Activated naive CD8-positive, alpha-beta T cell treated with anti-CD3 and anti-CD28 coated beads, Interleukin-2, amount 50 U/mL, for 24 hours (primary cell): Measurements from ENCODE around the gene CASP12.
"Not testable (repeated sequence)": the region's sequence is repeated elsewhere in the genome, so short reads cannot be mapped to it uniquely, and the experiment has no call there.

Experiments used
- ATAC-seq: fragments of 150-1000 bp; cut with Tn5 transposase; one replicate; pipeline ENCODE4 v1.10.0; 2021
- DNase-seq: peaks from one replicate; pipeline ENCODE4 v3.0.0; 2021
- H3K27ac Mint-ChIP-seq: one replicate; pipeline ENCODE4 v1.8.0; 2021; ENCODE audit warnings: mild to moderate bottlenecking, mixed read lengths
- H3K27me3 Mint-ChIP-seq: one replicate; pipeline ENCODE4 v1.8.0; 2021; ENCODE audit warnings: mixed read lengths
- H3K36me3 Mint-ChIP-seq: one replicate; pipeline ENCODE4 v1.8.0; 2021; ENCODE audit warnings: low read depth, mixed read lengths
- H3K4me1 Mint-ChIP-seq: one replicate; pipeline ENCODE4 v1.8.0; 2021; ENCODE audit warnings: mixed read lengths
- H3K4me3 Mint-ChIP-seq: one replicate; pipeline ENCODE4 v1.8.0; 2021; ENCODE audit warnings: mild to moderate bottlenecking, moderate library complexity, mixed read lengths
- H3K9me3 Mint-ChIP-seq: one replicate; pipeline ENCODE4 v1.8.0; 2021; ENCODE audit warnings: mixed read lengths

Gene CASP12

DNA sequence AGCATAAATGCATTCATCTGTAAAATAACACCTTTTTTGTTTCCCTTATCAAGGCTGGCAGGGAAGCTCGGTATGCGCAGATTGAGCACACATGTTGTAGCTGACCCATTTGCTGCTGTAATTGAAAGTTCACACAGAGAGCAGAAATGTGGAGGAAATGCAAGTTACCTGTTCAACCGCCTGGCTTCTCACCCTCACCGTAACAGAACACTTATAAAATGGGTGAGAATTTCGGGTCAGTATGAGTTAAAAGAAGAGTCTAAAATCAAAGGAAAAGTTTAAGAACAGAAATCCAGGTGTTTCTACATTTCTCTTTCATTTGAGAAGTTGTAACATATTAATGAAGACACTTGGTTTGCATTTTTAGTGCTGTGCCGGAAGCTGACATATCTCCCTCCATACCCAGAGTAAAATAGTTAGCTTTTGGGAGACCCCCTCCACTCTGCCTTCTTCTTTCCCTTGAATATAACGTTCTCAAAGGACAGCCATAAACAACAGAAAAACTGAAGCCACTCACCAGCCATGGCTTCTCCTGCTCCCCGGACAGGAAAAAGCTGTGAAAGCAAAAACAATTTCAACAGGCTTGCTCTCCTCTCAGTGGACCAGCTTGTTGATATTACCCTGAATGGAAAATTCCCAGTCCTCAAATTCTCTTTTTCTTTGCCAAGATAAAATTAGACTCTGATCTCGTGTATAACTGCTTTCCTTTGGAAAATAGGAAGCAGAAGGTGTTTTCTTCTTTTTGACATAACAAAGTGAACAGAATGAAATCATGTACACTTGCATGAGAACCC lies at the start of gene CASP12:
Gene CASP12, minus strand, starts transcription at position 570 of the 794 bp plus-strand sequence.
- H3K4me3 Mint-ChIP-seq, result peak within 1 kb of the TSS; percentile 57
- no peaks in the 10 kb centered on the region for H3K36me3 Mint-ChIP-seq
- H3K27me3 Mint-ChIP-seq, result no peaks in the 10 kb centered on the region
- H3K27ac Mint-ChIP-seq, result peak within 1 kb of the TSS; percentile 19
- H3K9me3 Mint-ChIP-seq, result no peaks in the 10 kb centered on the region
- no peak for DNase-seq
- no peak for ATAC-seq
- peaks cover 21% of the 10 kb centered on the region for H3K4me1 Mint-ChIP-seq

DNA sequence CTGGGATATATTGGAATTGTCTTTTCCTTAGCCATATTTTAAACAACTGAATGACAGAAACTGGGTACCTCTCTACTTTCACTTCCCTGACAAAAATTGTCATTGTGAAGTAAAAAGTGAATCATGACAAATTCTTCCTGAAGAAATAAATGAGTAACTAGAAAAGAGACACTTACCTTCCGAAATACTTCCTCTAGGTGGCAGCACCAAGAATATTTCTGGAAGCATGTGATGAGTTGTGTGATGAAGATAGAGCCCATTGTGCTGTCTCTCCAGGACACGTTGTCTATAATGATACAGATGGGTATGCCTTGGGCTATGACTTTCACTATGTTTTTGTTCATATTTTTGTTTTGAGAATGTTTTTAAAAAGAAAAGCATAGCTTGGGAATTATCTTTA lies 48.6 kb upstream of the CASP12 start:
- no peaks in the 10 kb centered on the region for H3K27me3 Mint-ChIP-seq
- H3K9me3 Mint-ChIP-seq, result peaks cover 7% of the 10 kb centered on the region
- DNase-seq, result no peak
- H3K36me3 Mint-ChIP-seq, result peaks cover 76% of the 10 kb centered on the region
- no peak overlapping the region for H3K4me3 Mint-ChIP-seq
- ATAC-seq, result peak; percentile 65
- peaks cover 7% of the 10 kb centered on the region for H3K4me1 Mint-ChIP-seq
- no peak overlapping the region for H3K27ac Mint-ChIP-seq

DNA sequence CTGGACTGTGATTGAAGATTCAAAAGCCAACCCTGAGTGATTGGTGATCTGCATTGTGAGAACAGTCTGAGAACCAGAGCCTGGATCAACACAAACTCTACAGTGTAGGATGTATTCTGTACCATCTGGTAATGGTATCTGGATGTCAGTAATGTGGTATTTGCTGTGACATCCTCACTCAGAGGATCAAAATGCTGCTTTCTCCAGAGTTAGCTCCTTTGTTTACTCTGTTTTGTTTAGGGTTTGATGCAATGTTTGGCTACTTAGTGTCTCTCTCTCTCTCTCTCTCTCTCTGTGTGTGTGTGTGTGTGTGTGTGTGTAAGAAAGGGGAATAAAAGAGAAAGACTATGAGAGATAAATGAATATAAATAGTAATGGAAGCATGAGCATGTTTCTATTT lies 45.8 kb upstream of the CASP12 start:
- Mint-ChIP-seq H3K36me3 (peaks cover 55% of the 10 kb centered on the region), H3K9me3 (peaks cover 7% of the 10 kb centered on the region), H3K4me1 (peaks cover 7% of the 10 kb centered on the region), H3K4me3 (no peak overlapping the region), H3K27ac (no peak overlapping the region), H3K27me3 (no peaks in the 10 kb centered on the region)
- no peak for DNase-seq
- ATAC-seq, result no peak

GRCh38 chr11:104943561-104943960 lies 45.3 kb upstream of the CASP12 start:
- no peaks in the 10 kb centered on the region for H3K27me3 Mint-ChIP-seq
- H3K9me3 Mint-ChIP-seq, result peaks cover 7% of the 10 kb centered on the region
- ATAC-seq (no peak), DNase-seq (no peak)
- peak overlapping the region; percentile 68 for H3K27ac Mint-ChIP-seq
- H3K4me1 Mint-ChIP-seq, result peaks cover 7% of the 10 kb centered on the region
- no peak overlapping the region for H3K4me3 Mint-ChIP-seq
- peaks cover 50% of the 10 kb centered on the region for H3K36me3 Mint-ChIP-seq

DNA sequence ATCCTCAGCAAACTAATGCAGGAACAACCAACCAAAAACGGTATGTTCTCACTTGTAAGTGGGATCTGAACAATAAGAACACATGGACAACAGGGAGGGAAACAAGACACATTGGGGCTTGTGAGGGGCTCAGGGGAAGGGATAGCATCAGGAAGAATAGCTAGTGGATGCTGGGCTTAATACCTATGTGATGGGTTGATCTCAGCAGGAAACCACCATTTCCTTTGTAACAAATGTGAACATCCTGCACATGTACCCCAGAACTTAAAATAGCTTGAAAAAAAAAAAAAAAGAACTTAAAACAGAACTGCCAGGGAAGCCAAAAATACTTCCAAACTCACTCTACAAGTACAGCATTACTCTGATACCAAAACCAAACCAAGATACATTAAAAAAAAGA lies 36.3 kb upstream of the CASP12 start:
- H3K27me3 Mint-ChIP-seq, result no peaks in the 10 kb centered on the region
- H3K9me3 Mint-ChIP-seq, result peaks cover 24% of the 10 kb centered on the region
- H3K4me3 Mint-ChIP-seq, result no peak overlapping the region
- peaks cover 28% of the 10 kb centered on the region for H3K4me1 Mint-ChIP-seq
- no peak for ATAC-seq
- peaks cover 6% of the 10 kb centered on the region for H3K36me3 Mint-ChIP-seq
- H3K27ac Mint-ChIP-seq, result peak overlapping the region; percentile 10
- DNase-seq, result no peak

DNA sequence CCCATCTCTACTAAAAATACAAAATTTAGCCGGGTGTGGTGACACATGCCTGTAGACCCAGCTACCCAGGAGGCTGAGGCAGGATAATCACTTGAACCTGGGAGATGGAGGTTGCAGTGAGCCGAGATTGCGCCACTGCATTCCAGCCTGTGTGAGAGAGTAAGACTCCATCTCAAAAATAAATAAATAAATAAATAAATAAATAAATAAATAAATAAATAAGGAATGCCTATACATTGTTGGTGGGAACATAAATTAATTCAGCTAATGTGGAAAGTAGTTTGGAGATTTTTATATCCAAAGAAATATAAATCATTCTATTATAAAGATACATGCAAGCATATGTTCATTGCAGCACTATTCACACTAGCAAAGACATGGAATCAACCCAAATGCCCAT lies 35.8 kb upstream of the CASP12 start:
- H3K27me3 Mint-ChIP-seq, H3K27ac Mint-ChIP-seq, H3K36me3 Mint-ChIP-seq, DNase-seq, H3K4me3 Mint-ChIP-seq, ATAC-seq: not testable (repeated sequence)
- Mint-ChIP-seq H3K4me1 (peaks cover 28% of the 10 kb centered on the region), H3K9me3 (peaks cover 24% of the 10 kb centered on the region)

DNA sequence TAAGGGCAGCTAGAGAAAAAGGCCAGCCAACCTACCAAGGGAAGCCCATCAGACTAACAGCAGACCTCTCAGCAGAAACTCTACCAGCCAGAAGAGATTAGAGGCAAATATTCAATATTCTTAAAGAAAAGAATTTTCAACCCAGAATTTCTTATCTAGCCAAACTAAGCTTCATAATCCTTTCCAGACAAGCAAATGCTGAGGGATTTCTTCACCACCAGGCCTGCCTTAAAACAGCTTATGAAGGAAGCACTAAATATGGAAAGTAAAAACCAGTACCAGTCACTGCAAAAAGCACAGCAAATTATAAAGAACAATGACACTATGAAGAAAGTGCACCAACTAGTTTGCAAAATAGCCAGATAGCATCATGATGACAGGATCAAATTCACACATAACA lies 30.6 kb upstream of the CASP12 start:
- Mint-ChIP-seq H3K27me3 (no peaks in the 10 kb centered on the region), H3K9me3 (peaks cover 36% of the 10 kb centered on the region), H3K4me3 (no peak overlapping the region), H3K36me3 (peaks cover 9% of the 10 kb centered on the region), H3K27ac (no peak overlapping the region), H3K4me1 (peaks cover 6% of the 10 kb centered on the region)
- ATAC-seq, result no peak
- no peak for DNase-seq

DNA sequence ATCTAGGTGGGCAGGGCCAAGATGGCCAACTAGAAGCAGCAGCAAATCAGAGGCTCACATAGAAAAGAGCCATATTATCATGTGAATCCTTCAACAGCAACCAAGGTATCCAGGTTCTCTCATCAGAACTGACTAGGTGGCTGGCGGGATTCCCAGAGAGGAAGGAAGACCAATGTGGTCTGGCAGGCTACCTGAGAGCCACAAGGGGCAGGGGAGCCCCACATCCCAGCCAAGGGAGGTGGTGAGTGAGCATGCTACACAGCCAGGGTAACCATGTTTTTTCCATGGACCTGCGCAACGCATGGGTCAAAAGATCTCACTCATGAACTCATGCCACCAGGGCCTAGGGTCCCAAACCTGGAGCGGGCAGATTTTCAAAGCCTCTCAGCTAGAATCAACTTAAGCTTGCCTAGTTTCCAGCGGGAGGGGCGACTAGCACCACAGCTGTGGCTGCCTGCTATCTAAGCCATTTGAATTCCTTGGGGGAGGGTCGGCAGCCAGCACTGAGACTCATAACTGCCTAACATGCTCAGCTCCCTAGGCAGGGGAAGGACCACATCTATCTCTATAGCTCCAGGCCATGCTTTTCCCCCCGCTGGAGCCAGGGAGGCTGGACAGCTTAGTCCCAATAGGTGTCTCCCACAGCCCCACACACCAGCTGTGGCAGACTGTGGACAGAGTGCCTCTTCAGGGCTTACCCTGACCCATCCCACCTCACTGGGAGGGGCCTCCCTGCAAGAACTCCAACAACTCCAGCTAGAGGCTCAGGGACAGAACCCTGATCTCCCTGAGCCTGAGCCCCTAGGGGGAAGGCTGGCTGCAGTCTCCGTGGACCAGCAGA lies 28.7 kb upstream of the CASP12 start:
- Mint-ChIP-seq H3K4me3 (no peak overlapping the region), H3K36me3 (peaks cover 5% of the 10 kb centered on the region), H3K9me3 (peaks cover 38% of the 10 kb centered on the region), H3K27ac (no peak overlapping the region), H3K27me3 (no peaks in the 10 kb centered on the region), H3K4me1 (no peaks in the 10 kb centered on the region)
- ATAC-seq (no peak), DNase-seq (no peak)

DNA sequence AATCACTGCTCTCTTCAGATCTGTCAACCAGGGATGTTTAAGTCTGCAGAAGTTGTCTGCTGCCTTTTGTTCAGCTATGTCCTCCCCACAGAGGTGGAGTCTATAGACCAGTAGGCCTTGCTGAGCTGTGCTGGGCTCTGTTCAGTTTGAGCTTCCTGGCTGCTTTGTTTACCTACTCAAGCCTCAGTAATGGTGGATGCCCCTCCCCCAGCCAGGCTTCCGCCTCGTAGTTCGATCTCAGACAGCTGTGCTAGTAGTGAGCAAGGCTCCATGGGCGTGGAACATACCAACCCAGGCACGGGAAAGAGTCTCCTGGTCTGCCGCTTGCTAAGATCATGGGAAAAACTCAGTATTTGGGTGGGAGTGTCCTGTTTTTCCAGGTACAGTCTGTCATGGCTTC lies 27.6 kb upstream of the CASP12 start:
- ATAC-seq (no peak), DNase-seq (no peak)
- Mint-ChIP-seq H3K36me3 (peaks cover 5% of the 10 kb centered on the region), H3K4me1 (no peaks in the 10 kb centered on the region), H3K27ac (no peak overlapping the region), H3K9me3 (peaks cover 29% of the 10 kb centered on the region), H3K27me3 (no peaks in the 10 kb centered on the region), H3K4me3 (no peak overlapping the region)

GRCh38 chr11:104918113-104918824 lies 20.0 kb upstream of the CASP12 start:
- H3K4me3 Mint-ChIP-seq, result peak overlapping the region; percentile 82
- DNase-seq, result no peak
- no peaks in the 10 kb centered on the region for H3K27me3 Mint-ChIP-seq
- H3K4me1 Mint-ChIP-seq, result peaks cover 47% of the 10 kb centered on the region
- peak overlapping the region; percentile 79 for H3K27ac Mint-ChIP-seq
- H3K36me3 Mint-ChIP-seq, result peaks cover 1% of the 10 kb centered on the region
- ATAC-seq, result peak; percentile 73
- peaks cover 4% of the 10 kb centered on the region for H3K9me3 Mint-ChIP-seq

- Mint-ChIP-seq H3K36me3 (no peaks in the 10 kb centered on the region), H3K4me1 (peaks cover 50% of the 10 kb centered on the region), H3K4me3 (peak overlapping the region; percentile 82)
Measured at GRCh38 chr11:104917271-104918112, 19.2 kb upstream of the CASP12 start.

GRCh38 chr11:104916442-104916841 lies 18.2 kb upstream of the CASP12 start:
- peak overlapping the region; percentile 80 for H3K27ac Mint-ChIP-seq
- H3K36me3 Mint-ChIP-seq, result no peaks in the 10 kb centered on the region
- ATAC-seq (no peak), DNase-seq (no peak)
- H3K9me3 Mint-ChIP-seq, result no peaks in the 10 kb centered on the region
- peak overlapping the region; percentile 82 for H3K4me3 Mint-ChIP-seq
- no peaks in the 10 kb centered on the region for H3K27me3 Mint-ChIP-seq
- H3K4me1 Mint-ChIP-seq, result peaks cover 56% of the 10 kb centered on the region

More at GRCh38 chr11:104917271-104918112, 19.2 kb upstream of the CASP12 start:
- Mint-ChIP-seq H3K9me3 (no peaks in the 10 kb centered on the region), H3K27me3 (no peaks in the 10 kb centered on the region), H3K27ac (peak overlapping the region; percentile 79)
- DNase-seq (no peak), ATAC-seq (no peak)

DNA sequence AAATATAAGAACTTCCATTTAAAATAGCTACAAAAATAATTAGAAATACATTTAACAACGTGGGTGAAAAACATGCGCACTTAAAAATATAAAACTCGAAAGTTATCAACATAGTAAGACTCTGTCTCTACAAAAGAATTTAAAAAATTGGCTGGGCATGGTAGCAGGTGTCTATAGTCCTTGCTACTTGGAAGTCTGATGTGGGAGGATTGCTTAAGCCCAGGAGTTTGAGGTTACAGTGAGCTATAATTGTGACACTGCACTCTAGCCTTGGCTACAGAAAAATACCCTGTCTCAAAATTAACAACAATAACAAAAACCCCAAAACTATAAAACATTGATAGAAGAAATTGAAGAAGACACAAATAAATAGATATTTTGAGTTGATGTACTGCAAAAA lies 13.8 kb upstream of the CASP12 start:
- Mint-ChIP-seq H3K27me3 (no peaks in the 10 kb centered on the region), H3K9me3 (peaks cover 3% of the 10 kb centered on the region), H3K4me3 (no peak overlapping the region), H3K4me1 (peaks cover 57% of the 10 kb centered on the region), H3K27ac (no peak overlapping the region), H3K36me3 (no peaks in the 10 kb centered on the region)
- no peak for ATAC-seq
- DNase-seq, result no peak

DNA sequence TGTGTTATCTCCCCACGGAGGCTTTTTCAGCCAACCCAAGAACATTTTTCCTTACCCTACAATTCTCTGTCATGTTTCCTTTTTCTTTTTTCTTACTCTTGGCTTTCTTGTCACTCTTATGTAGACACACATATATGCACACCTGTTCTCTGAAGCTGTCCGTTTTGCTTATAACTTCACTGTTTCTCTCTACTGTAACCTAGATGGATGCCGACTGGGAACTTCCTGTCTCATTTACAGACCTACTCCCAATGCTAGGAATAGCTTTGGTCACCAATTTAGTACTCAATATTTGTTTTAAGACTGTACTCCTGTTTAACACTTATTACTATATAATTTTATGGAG lies 9.9 kb upstream of the CASP12 start:
- Mint-ChIP-seq H3K4me3 (no peak overlapping the region), H3K4me1 (peaks cover 29% of the 10 kb centered on the region)
- no peak for ATAC-seq

More for the DNA sequence above, 9.9 kb upstream of the CASP12 start:
- Mint-ChIP-seq H3K27me3 (no peaks in the 10 kb centered on the region), H3K9me3 (peaks cover 3% of the 10 kb centered on the region), H3K36me3 (peaks cover 2% of the 10 kb centered on the region), H3K27ac (no peak overlapping the region)
- no peak for DNase-seq
